Uterus (tissue), 2 donors: ENCODE data around the gene OR2T29.

Source experiments
- CTCF ChIP-seq, 4 experiments: fragments of 200-600 bp in 2 of 4; fragments of 450-650 bp in 2 of 4; sonication (generic) in 2 of 4; IDR thresholded peaks; one replicate each; pipeline ENCODE4 v1.5.1; 2016 to 2019; ENCODE audit warnings: antibody characterized with exemption in 4 of 4, mild to moderate bottlenecking in 2 of 4, moderate library complexity in 1 of 4
- POLR2A ChIP-seq, 2 donors: fragments of 450-650 bp; IDR thresholded peaks; one replicate each; pipeline ENCODE4 v1.6.1; 2016; ENCODE audit warnings: antibody characterized with exemption in 2 of 2, mild to moderate bottlenecking in 1 of 2, moderate library complexity in 1 of 2

GRCh38 chr1:248590055-248590454 lies 27.5 kb upstream of the OR2T29 start:
- TF ChIP-seq CTCF (IDR thresholded peaks at IDR 0.05) (no peak), POLR2A (IDR thresholded peaks at IDR 0.05) (no peak)
